ENCODE measurements around the gene ZNF512B. TPM values are rescaled to one million over a fixed set of nuclear protein-coding genes. Genes with fewer than 3 reads are reported as not detected.

The ZNF512B gene
- total and polyA plus RNA-seq, 5 experiments from 2014 or later: 0.57 to 19.4 (median 1.5) TPM

- peak in 1 of 10 donors; percentile 23 for DNase-seq
- Mint-ChIP-seq H3K9me3 (peaks cover 0 to 3% (median 0%) of the 10 kb centered on the region in 9 donors), H3K27me3 (no peaks in the 10 kb centered on the region), H3K27ac (peak overlapping the region in 4 of 10 donors; percentile 56 to 94 (median 86)), H3K36me3 (peaks cover 0 to 91% (median 43%) of the 10 kb centered on the region in 3 donors), H3K4me3 (peak overlapping the region in 2 of 10 donors; percentile 69 to 83), H3K4me1 (peaks cover 0 to 27% (median 13%) of the 10 kb centered on the region in 4 donors)
- POLR2A ChIA-PET: interaction anchor here (1.1 kb wide), 1 partner anchor 9 kb away, joined by 3 read pairs; no protein-coding TSS in a partner anchor
- peak in 1 of 2 donors; percentile 84 for ATAC-seq
Observed at GRCh38 chr20:64001607-64002011, 31.9 kb upstream of the ZNF512B start.

GRCh38 chr20:64000906-64001305 is 31.2 kb upstream of the ZNF512B start:
- DNase-seq: no peak
- Mint-ChIP-seq H3K4me1 (peaks cover 0 to 24% (median 13%) of the 10 kb centered on the region in 4 donors), H3K27ac (no peak overlapping the region), H3K27me3 (no peaks in the 10 kb centered on the region), H3K4me3 (no peak overlapping the region), H3K36me3 (peaks cover 0 to 96% (median 40%) of the 10 kb centered on the region in 3 donors), H3K9me3 (no peaks in the 10 kb centered on the region)
- no peak for ATAC-seq
- POLR2A ChIA-PET: interaction anchor here (0.6 to 1.1 kb wide), 2 partner anchors 9 to 98 kb away, joined by 3 to 4 read pairs; no protein-coding TSS in a partner anchor

GRCh38 chr20:63982937-63983336 is 13.2 kb upstream of the ZNF512B start:
- peak overlapping the region; percentile 36 to 98 (median 70) for H3K4me3 Mint-ChIP-seq
- H3K36me3 Mint-ChIP-seq: peaks cover 0 to 59% (median 15%) of the 10 kb centered on the region in 3 donors
- no peak for ATAC-seq
- POLR2A ChIA-PET: interaction anchor here (0.6 to 4.0 kb wide), 7 partner anchors 9 to 80 kb away, joined by 3 to 67 read pairs (median 3); partner anchors contain the start of genes C20orf204, TCEA2 and UCKL1
- peaks cover 32 to 54% (median 48%) of the 10 kb centered on the region in 4 donors for H3K4me1 Mint-ChIP-seq
- no peaks in the 10 kb centered on the region for H3K27me3 Mint-ChIP-seq
- peak overlapping the region in 7 of 10 donors; percentile 33 to 96 (median 83) for H3K27ac Mint-ChIP-seq
- no peaks in the 10 kb centered on the region for H3K9me3 Mint-ChIP-seq
- DNase-seq: no peak

- ATAC-seq (peak; percentile 56 to 65), DNase-seq (peak; percentile 89 to 97 (median 94))
- POLR2A ChIA-PET: interaction anchor here (0.6 to 4.0 kb wide), 29 partner anchors 11 to 460 kb away, joined by 3 to 67 read pairs (median 6); partner anchors contain the start of genes ARFRP1, C20orf204, LIME1 and OPRL1
- Mint-ChIP-seq H3K27ac (peak within 1 kb of the TSS; percentile 94 to 98 (median 96)), H3K27me3 (no peaks in the 10 kb centered on the region), H3K36me3 (peaks cover 0 to 50% (median 15%) of the 10 kb centered on the region in 3 donors), H3K4me3 (peak within 1 kb of the TSS; percentile 84 to 98 (median 96)), H3K9me3 (no peaks in the 10 kb centered on the region), H3K4me1 (peaks cover 44 to 69% (median 65%) of the 10 kb centered on the region in 4 donors)
Observed at GRCh38 chr20:63980806-63981728, 11.3 kb upstream of the ZNF512B start, which contains the start of gene PRPF6. PRPF6 (plus strand) TSS chr20:63981132; CDS start chr20:63981246, 114 bp downstream.

GRCh38 chr20:63980317-63980805 is 10.6 kb upstream of the ZNF512B start:
- H3K36me3 Mint-ChIP-seq: peaks cover 0 to 45% (median 10%) of the 10 kb centered on the region in 3 donors
- peaks cover 43 to 71% (median 65%) of the 10 kb centered on the region in 4 donors for H3K4me1 Mint-ChIP-seq
- peak overlapping the region; percentile 94 to 98 (median 96) for H3K27ac Mint-ChIP-seq
- POLR2A ChIA-PET: interaction anchor here (0.6 to 4.0 kb wide), 34 partner anchors 10 to 460 kb away, joined by 3 to 67 read pairs (median 5); partner anchors contain the start of genes ARFRP1, C20orf204, GMEB2 and LIME1
- DNase-seq: no peak
- no peaks in the 10 kb centered on the region for H3K27me3 Mint-ChIP-seq
- peak; percentile 12 to 37 for ATAC-seq
- H3K4me3 Mint-ChIP-seq: peak overlapping the region; percentile 84 to 98 (median 96)
- no peaks in the 10 kb centered on the region for H3K9me3 Mint-ChIP-seq

- H3K27me3 Mint-ChIP-seq: no peaks in the 10 kb centered on the region
- H3K27ac Mint-ChIP-seq: peak within 1 kb of the TSS; percentile 94 to 98 (median 96)
- DNase-seq (peak; percentile 61 to 90 (median 80)), ATAC-seq (peak; percentile 55 to 68)
- H3K36me3 Mint-ChIP-seq: peaks cover 0 to 42% (median 10%) of the 10 kb centered on the region in 3 donors
- H3K4me1 Mint-ChIP-seq: peaks cover 43 to 69% (median 67%) of the 10 kb centered on the region in 4 donors
- no peaks in the 10 kb centered on the region for H3K9me3 Mint-ChIP-seq
- POLR2A ChIA-PET: interaction anchor here (0.6 to 4.0 kb wide), 31 partner anchors 10 to 459 kb away, joined by 3 to 67 read pairs (median 6); partner anchors contain the start of genes ARFRP1, C20orf204, GMEB2 and LIME1
- peak within 1 kb of the TSS; percentile 84 to 98 (median 96) for H3K4me3 Mint-ChIP-seq
Observed at GRCh38 chr20:63979557-63980316, 10.0 kb upstream of the ZNF512B start, which contains the start of gene SAMD10. SAMD10 (minus strand) TSS chr20:63979642; CDS start chr20:63979467, 175 bp downstream.

- Mint-ChIP-seq H3K36me3 (peaks cover 0 to 41% (median 10%) of the 10 kb centered on the region in 3 donors), H3K27ac (peak overlapping the region in 4 of 10 donors; percentile 18 to 79 (median 54)), H3K9me3 (no peaks in the 10 kb centered on the region), H3K4me1 (peaks cover 41 to 65% (median 64%) of the 10 kb centered on the region in 4 donors), H3K27me3 (no peaks in the 10 kb centered on the region), H3K4me3 (peak overlapping the region; percentile 46 to 93 (median 84))
- POLR2A ChIA-PET: interaction anchor here (0.8 to 4.0 kb wide), 16 partner anchors 11 to 458 kb away, joined by 3 to 67 read pairs (median 8); partner anchors contain the start of genes ARFRP1, C20orf204, GMEB2 and LIME1
- ATAC-seq (no peak), DNase-seq (no peak)
Observed at GRCh38 chr20:63979229-63979556, 9.5 kb upstream of the ZNF512B start.

- POLR2A ChIA-PET: interaction anchor here (0.7 to 4.0 kb wide), 9 partner anchors 60 to 337 kb away, joined by 3 to 67 read pairs (median 7); partner anchors contain the start of genes C20orf204, LIME1, TCEA2 and TPD52L2
- ATAC-seq (peak in 1 of 2 donors; percentile 3), DNase-seq (peak in 5 of 10 donors; percentile 37 to 49 (median 44))
- Mint-ChIP-seq H3K4me3 (peak overlapping the region; percentile 75 to 93 (median 84)), H3K4me1 (peaks cover 43 to 72% (median 67%) of the 10 kb centered on the region in 4 donors), H3K27ac (peak overlapping the region; percentile 68 to 94 (median 88)), H3K27me3 (no peaks in the 10 kb centered on the region), H3K9me3 (no peaks in the 10 kb centered on the region), H3K36me3 (peaks cover 0 to 40% (median 10%) of the 10 kb centered on the region in 3 donors)
Observed at GRCh38 chr20:63978319-63979228, 8.8 kb upstream of the ZNF512B start.

- H3K4me1 Mint-ChIP-seq: peaks cover 45 to 75% (median 64%) of the 10 kb centered on the region in 4 donors
- ATAC-seq: peak in 1 of 2 donors; percentile 14
- H3K36me3 Mint-ChIP-seq: peaks cover 0 to 36% (median 4%) of the 10 kb centered on the region in 3 donors
- POLR2A ChIA-PET: interaction anchor here (0.7 to 1.3 kb wide), 3 partner anchors 60 to 123 kb away, joined by 3 read pairs; no protein-coding TSS in a partner anchor
- H3K4me3 Mint-ChIP-seq: peak overlapping the region; percentile 75 to 93 (median 84)
- H3K27ac Mint-ChIP-seq: peak overlapping the region; percentile 68 to 94 (median 88)
- H3K27me3 Mint-ChIP-seq: no peaks in the 10 kb centered on the region
- peak in 2 of 10 donors; percentile 28 to 49 for DNase-seq
- H3K9me3 Mint-ChIP-seq: no peaks in the 10 kb centered on the region
Observed at GRCh38 chr20:63977739-63978276, 8.1 kb upstream of the ZNF512B start.

All from naive thymus-derived CD8-positive, alpha-beta T cell (primary cell).